ENCODE data around the gene PRDM16.
A peak's percentile ranks its signal among the peaks of the same experiment; 100 is the strongest.

- TF ChIP-seq ZBTB8A (tag by site-specific recombination; IDR thresholded peaks at IDR 0.05) (peak; percentile 82), ZNF138 (tag by site-specific recombination; IDR thresholded peaks at IDR 0.05; ENCODE audit: borderline replicate concordance) (no peak), GLI2 (tag by site-specific recombination; IDR thresholded peaks at IDR 0.05; ENCODE audit: borderline replicate concordance, low read depth) (no peak), CTCF (tag by site-specific recombination; IDR thresholded peaks at IDR 0.05) (no peak), ZNF23 (tag by site-specific recombination; IDR thresholded peaks at IDR 0.05; ENCODE audit: borderline replicate concordance) (no peak), ZNF670 (tag by site-specific recombination; IDR thresholded peaks at IDR 0.05; ENCODE audit: low read depth) (no peak), ZNF416 (tag by site-specific recombination; IDR thresholded peaks at IDR 0.05) (no peak)
Measured at GRCh38 chr1:3420218-3420951, 351.4 kb downstream of the PRDM16 start.
